ENCODE results near the gene PTPRK.

PTPRK gene

DNA sequence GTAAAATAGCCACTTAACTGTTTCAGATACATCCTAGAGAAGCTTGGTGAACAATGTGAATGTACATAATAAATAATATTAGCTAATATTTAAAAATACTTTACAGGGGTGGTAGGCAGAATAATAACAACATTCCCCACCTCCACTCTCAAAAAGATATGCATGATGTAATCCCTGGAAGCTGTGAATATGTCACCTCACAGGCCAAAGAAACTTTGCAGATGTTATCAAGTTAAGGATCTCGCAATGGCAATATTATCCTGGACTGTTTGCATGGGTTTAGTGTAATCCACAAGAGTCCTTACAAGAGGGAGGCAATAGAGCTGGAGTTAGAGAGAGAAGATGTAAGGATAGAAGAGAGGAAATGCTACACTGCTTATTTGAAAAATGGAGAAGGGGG, 7.0 kb upstream of the PTPRK start:
- no peak for ATAC-seq
- TF ChIP-seq RARB (CRISPR knock-in tag; IDR thresholded peaks at IDR 0.05) (no peak), CSRNP3 (CRISPR knock-in tag; IDR thresholded peaks at IDR 0.05) (no peak), ZC3H10 (CRISPR knock-in tag; IDR thresholded peaks at IDR 0.05) (no peak), POU6F1 (CRISPR knock-in tag; IDR thresholded peaks at IDR 0.05; ENCODE audit: borderline replicate concordance, low read depth) (no peak), OSR1 (CRISPR knock-in tag; IDR thresholded peaks at IDR 0.05) (no peak), ZFP3 (CRISPR knock-in tag; IDR thresholded peaks at IDR 0.05) (no peak), CREB5 (CRISPR knock-in tag; IDR thresholded peaks at IDR 0.05; ENCODE audit: low read depth) (no peak), TCF4 (CRISPR knock-in tag; IDR thresholded peaks at IDR 0.05; ENCODE audit: borderline replicate concordance) (no peak), ARNTL (CRISPR knock-in tag; IDR thresholded peaks at IDR 0.05; ENCODE audit: borderline replicate concordance, low read depth) (no peak)

DNA sequence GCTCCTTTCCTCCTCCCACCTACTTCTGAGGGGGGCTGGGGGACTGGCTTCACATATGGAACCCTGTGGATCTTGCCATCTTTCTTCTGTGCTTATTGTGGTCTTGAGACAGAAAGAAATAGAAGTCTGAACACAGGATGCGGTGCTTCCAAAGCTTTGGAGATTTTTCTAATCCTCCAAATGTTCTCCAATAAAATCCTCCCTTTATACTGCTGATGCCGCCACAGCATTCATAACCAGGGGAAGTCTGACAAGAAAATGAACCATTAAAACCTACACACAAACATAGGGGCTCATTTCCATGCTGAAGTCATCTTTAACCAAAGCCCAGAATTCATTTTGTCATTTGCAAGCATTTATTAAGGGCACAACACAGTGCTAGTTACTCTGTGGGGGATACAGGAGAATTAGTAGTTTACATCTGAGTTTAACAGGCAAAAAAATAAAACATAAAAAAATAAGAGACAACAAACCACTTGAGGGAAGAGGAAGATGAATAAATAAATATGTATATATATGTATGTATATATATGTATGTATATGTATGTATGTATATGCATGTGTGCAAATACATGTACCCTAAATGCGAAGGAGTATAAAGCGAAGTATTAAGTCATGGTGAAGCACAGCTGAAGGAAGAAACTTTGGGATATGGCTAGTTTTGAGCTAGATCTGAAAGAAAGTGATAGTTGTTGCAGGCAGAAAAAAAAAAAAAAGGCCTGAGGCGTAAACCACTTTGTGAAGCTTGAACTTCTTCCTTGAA, 5.9 kb upstream of the PTPRK start:
- TF ChIP-seq TSHZ2 (CRISPR knock-in tag; IDR thresholded peaks at IDR 0.05) (no peak), TCF4 (CRISPR knock-in tag; IDR thresholded peaks at IDR 0.05; ENCODE audit: borderline replicate concordance) (no peak)
- no peak for ATAC-seq

GRCh38 chr6:128525406-128525805, 5.0 kb upstream of the PTPRK start:
- TF ChIP-seq ARNTL (CRISPR knock-in tag; IDR thresholded peaks at IDR 0.05; ENCODE audit: borderline replicate concordance, low read depth) = no peak
- TF ChIP-seq ZC3H10 (CRISPR knock-in tag; IDR thresholded peaks at IDR 0.05) = no peak
- no peak for TF ChIP-seq TCF4 (CRISPR knock-in tag; IDR thresholded peaks at IDR 0.05; ENCODE audit: borderline replicate concordance)
- no peak for TF ChIP-seq CSRNP3 (CRISPR knock-in tag; IDR thresholded peaks at IDR 0.05)
- no peak for TF ChIP-seq POU6F1 (CRISPR knock-in tag; IDR thresholded peaks at IDR 0.05; ENCODE audit: borderline replicate concordance, low read depth)
- TF ChIP-seq GLIS3 (CRISPR knock-in tag; IDR thresholded peaks at IDR 0.05) = no peak
- TF ChIP-seq PPARA (CRISPR knock-in tag; IDR thresholded peaks at IDR 0.05; ENCODE audit: borderline replicate concordance) = no peak
- no peak for TF ChIP-seq RARB (CRISPR knock-in tag; IDR thresholded peaks at IDR 0.05)
- TF ChIP-seq ZNF8 (CRISPR knock-in tag; IDR thresholded peaks at IDR 0.05) = no peak
- TF ChIP-seq CREB5 (CRISPR knock-in tag; IDR thresholded peaks at IDR 0.05; ENCODE audit: low read depth) = no peak
- TF ChIP-seq ISL1 (CRISPR knock-in tag; IDR thresholded peaks at IDR 0.05) = no peak
- no peak for TF ChIP-seq ZNF70 (CRISPR knock-in tag; IDR thresholded peaks at IDR 0.05)
- no peak for ATAC-seq

All from SK-N-SH treated with all-trans-retinoic acid at 6 μM for 48 hours (cell line).